Lower lobe of right lung (tissue), 2 donors: ENCODE results near the gene RNF130. TPM values are rescaled to one million over a fixed set of nuclear protein-coding genes. Genes with fewer than 3 reads are reported as not detected.
A peak's percentile ranks its signal among the peaks of the same experiment; 100 is the strongest.

Experiments used
- ATAC-seq, 2 donors: fragments of 200-7000 bp; cut with Tn5 transposase; one replicate each; pipeline ENCODE4 v1.9.1; 2020 to 2022; ENCODE audit warnings: mild to moderate bottlenecking in 2 of 2, moderate library complexity in 2 of 2
- DNase-seq: peaks from one replicate; pipeline ENCODE4 v3.0.0-alpha.2; 2020
- H3K27ac ChIP-seq: fragments of 200-600 bp; one replicate; pipeline ENCODE4 v1.8.0; 2022
- H3K27me3 ChIP-seq: fragments of 200-600 bp; one replicate; pipeline ENCODE4 v1.8.0; 2022; ENCODE audit warnings: low read depth
- H3K36me3 ChIP-seq: fragments of 200-600 bp; one replicate; pipeline ENCODE4 v1.8.0; 2022; ENCODE audit warnings: mild to moderate bottlenecking
- H3K4me1 ChIP-seq: fragments of 200-600 bp; one replicate; pipeline ENCODE4 v1.8.0; 2022
- H3K4me3 ChIP-seq: fragments of 200-600 bp; one replicate; pipeline ENCODE4 v1.8.0; 2022; ENCODE audit warnings: mild to moderate bottlenecking
- H3K9me3 ChIP-seq: fragments of 200-600 bp; one replicate; pipeline ENCODE4 v1.8.0; 2022
- CTCF ChIP-seq: fragments of 200-600 bp; IDR thresholded peaks from one replicate; pipeline ENCODE4 v1.8.0; 2022; ENCODE audit warnings: antibody characterized with exemption, mild to moderate bottlenecking
- intact Hi-C: fragments of 100-400 bp; cut with DNase I; formaldehyde crosslinking; loops from one replicate; pipeline ENCODE4 v1.11.0; 2022
- total RNA-seq: library from RNA; stranded (reverse); fragmentation: NEBNext Ultra II Directional; extraction: Animal tissue kit (Norgen Biotek cat#: 25700); gene quantifications from one replicate; pipeline ENCODE4 v1.2.1, GENCODE V29; 2021
- donor health status: DM: no; HTN: yes; CAD: no; lungs with severe emphysema.

Gene RNF130
- total RNA-seq, 1 donor from 2014 or later: 139 TPM

GRCh38 chr5:179974946-179975712 is 96.4 kb downstream of the RNF130 start:
- Histone ChIP-seq H3K9me3 (no peaks in the 10 kb centered on the region), H3K36me3 (peaks cover 63% of the 10 kb centered on the region), H3K27ac (no peak overlapping the region), H3K4me1 (peaks cover 5% of the 10 kb centered on the region), H3K4me3 (no peak overlapping the region), H3K27me3 (no peaks in the 10 kb centered on the region)
- ATAC-seq (peak; percentile 73 to 74), DNase-seq (peak; percentile 55)
- intact Hi-C loops: no loop called here
- peak; percentile 38 for TF ChIP-seq CTCF

GRCh38 chr5:179974246-179974945 is 97.2 kb downstream of the RNF130 start:
- no peak for DNase-seq
- peaks cover 62% of the 10 kb centered on the region for H3K36me3 ChIP-seq

GRCh38 chr5:179973391-179973790 is 98.2 kb downstream of the RNF130 start:
- TF ChIP-seq CTCF: no peak
- Histone ChIP-seq H3K27me3 (no peaks in the 10 kb centered on the region), H3K36me3 (peaks cover 64% of the 10 kb centered on the region), H3K27ac (no peak overlapping the region), H3K4me3 (no peak overlapping the region), H3K9me3 (no peaks in the 10 kb centered on the region), H3K4me1 (peaks cover 5% of the 10 kb centered on the region)
- ATAC-seq: no peak
- intact Hi-C loops: no loop called here
- no peak for DNase-seq

More at GRCh38 chr5:179974246-179974945, 97.2 kb downstream of the RNF130 start:
- Histone ChIP-seq H3K27ac (no peak overlapping the region), H3K9me3 (no peaks in the 10 kb centered on the region), H3K4me1 (peaks cover 5% of the 10 kb centered on the region), H3K4me3 (no peak overlapping the region), H3K27me3 (no peaks in the 10 kb centered on the region)
- ATAC-seq: no peak
- TF ChIP-seq CTCF: no peak
- intact Hi-C loops: no loop called here

GRCh38 chr5:179969110-179969509 is 102.4 kb downstream of the RNF130 start:
- H3K36me3 ChIP-seq: peaks cover 52% of the 10 kb centered on the region
- no peak for DNase-seq
- TF ChIP-seq CTCF: no peak
- peaks cover 5% of the 10 kb centered on the region for H3K4me1 ChIP-seq
- no peaks in the 10 kb centered on the region for H3K27me3 ChIP-seq
- H3K4me3 ChIP-seq: no peak overlapping the region
- ATAC-seq: no peak
- intact Hi-C loops: no loop called here
- no peak overlapping the region for H3K27ac ChIP-seq
- no peaks in the 10 kb centered on the region for H3K9me3 ChIP-seq

- intact Hi-C loops: no loop called here
- H3K4me1 ChIP-seq: peaks cover 5% of the 10 kb centered on the region
- H3K27ac ChIP-seq: no peak overlapping the region
- no peaks in the 10 kb centered on the region for H3K9me3 ChIP-seq
- DNase-seq (no peak), ATAC-seq (no peak)
- no peaks in the 10 kb centered on the region for H3K27me3 ChIP-seq
- no peak for TF ChIP-seq CTCF
- H3K4me3 ChIP-seq: no peak overlapping the region
- peaks cover 61% of the 10 kb centered on the region for H3K36me3 ChIP-seq
These were observed 104.1 kb downstream of the RNF130 start for GRCh38 chr5:179967489-179967888.
